Colonic mucosa (tissue), 4 donors: ENCODE results near the gene INTS3. TPM values are rescaled to one million over a fixed set of nuclear protein-coding genes. Genes with fewer than 3 reads are reported as not detected.

Source experiments
- DNase-seq: peaks from one replicate; pipeline ENCODE4 v3.0.0-alpha.2; 2020
- H3K27ac ChIP-seq: fragments of 200-600 bp; one replicate; pipeline ENCODE4 v1.8.0; 2021
- H3K27me3 ChIP-seq: fragments of 200-600 bp; one replicate; pipeline ENCODE4 v1.8.0; 2021
- H3K36me3 ChIP-seq: fragments of 200-600 bp; one replicate; pipeline ENCODE4 v1.8.0; 2021
- H3K4me1 ChIP-seq: fragments of 200-600 bp; one replicate; pipeline ENCODE4 v1.8.0; 2021; ENCODE audit warnings: mild to moderate bottlenecking
- H3K4me3 ChIP-seq: fragments of 200-600 bp; one replicate; pipeline ENCODE4 v1.8.0; 2021
- H3K9ac ChIP-seq, 2 donors: one replicate each; pipeline ENCODE4 v1.7.0; 2013; ENCODE audit warnings: control low read depth in 2 of 2, low read depth in 2 of 2, low read length in 2 of 2
- H3K9me3 ChIP-seq: fragments of 200-600 bp; one replicate; pipeline ENCODE4 v1.8.0; 2021
- intact Hi-C: fragments of 100-400 bp; cut with DNase I; formaldehyde crosslinking; loops from one replicate; pipeline ENCODE4 v1.14.1; 2022
- total RNA-seq, 2 donors: library from RNA; stranded (reverse); fragmentation: NEBNext Ultra II Directional in 1 of 2; extraction: Animal tissue kit (Norgen Biotek cat#: 25700) in 1 of 2; gene quantifications; one replicate each; pipeline ENCODE4 v1.2.1, GENCODE V29; 2021
- TF ChIP-seq, protein P1 (sequence below): fragments of 200-600 bp; IDR thresholded peaks from one replicate; pipeline ENCODE4 v1.8.0; 2022; ENCODE audit warnings: antibody characterized with exemption, mild to moderate bottlenecking
- donor health status: healthy.
- donor health status: DM: no; HTN: no; CAD: no.
- donor health status: DM: no; HTN: no; CAD: no.

The INTS3 gene
- total RNA-seq, 2 donors from 2014 or later = 25.5 to 53.1 TPM

DNA sequence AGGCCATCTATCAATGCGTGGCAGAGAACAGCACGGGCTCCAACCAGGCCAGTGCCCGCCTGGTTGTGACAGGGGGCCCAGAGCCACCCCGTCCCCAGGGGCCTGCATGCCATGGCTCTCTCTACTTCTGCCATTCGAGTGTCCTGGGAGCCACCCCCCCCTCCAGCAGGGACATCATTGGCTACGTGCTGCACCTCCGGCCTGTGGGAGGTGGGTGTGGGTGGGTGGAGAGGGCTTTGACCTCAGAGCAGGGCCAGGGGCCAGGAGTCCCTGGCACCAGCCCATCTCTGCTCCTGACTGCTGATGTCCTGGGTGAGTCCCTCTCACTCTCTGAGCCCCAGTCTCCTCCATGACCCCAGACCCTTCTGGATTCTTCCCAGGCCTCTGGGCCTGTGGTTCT is 72.7 kb downstream of the INTS3 start:
- Histone ChIP-seq H3K4me3 (no peak overlapping the region), H3K36me3 (no peaks in the 10 kb centered on the region), H3K9ac (no peak overlapping the region), H3K27ac (no peak overlapping the region), H3K9me3 (no peaks in the 10 kb centered on the region), H3K27me3 (no peaks in the 10 kb centered on the region), H3K4me1 (no peaks in the 10 kb centered on the region)
- no peak for DNase-seq
- intact Hi-C loops = no loop called here
- TF ChIP-seq, protein P1, sequence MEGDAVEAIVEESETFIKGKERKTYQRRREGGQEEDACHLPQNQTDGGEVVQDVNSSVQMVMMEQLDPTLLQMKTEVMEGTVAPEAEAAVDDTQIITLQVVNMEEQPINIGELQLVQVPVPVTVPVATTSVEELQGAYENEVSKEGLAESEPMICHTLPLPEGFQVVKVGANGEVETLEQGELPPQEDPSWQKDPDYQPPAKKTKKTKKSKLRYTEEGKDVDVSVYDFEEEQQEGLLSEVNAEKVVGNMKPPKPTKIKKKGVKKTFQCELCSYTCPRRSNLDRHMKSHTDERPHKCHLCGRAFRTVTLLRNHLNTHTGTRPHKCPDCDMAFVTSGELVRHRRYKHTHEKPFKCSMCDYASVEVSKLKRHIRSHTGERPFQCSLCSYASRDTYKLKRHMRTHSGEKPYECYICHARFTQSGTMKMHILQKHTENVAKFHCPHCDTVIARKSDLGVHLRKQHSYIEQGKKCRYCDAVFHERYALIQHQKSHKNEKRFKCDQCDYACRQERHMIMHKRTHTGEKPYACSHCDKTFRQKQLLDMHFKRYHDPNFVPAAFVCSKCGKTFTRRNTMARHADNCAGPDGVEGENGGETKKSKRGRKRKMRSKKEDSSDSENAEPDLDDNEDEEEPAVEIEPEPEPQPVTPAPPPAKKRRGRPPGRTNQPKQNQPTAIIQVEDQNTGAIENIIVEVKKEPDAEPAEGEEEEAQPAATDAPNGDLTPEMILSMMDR = no peak

DNA sequence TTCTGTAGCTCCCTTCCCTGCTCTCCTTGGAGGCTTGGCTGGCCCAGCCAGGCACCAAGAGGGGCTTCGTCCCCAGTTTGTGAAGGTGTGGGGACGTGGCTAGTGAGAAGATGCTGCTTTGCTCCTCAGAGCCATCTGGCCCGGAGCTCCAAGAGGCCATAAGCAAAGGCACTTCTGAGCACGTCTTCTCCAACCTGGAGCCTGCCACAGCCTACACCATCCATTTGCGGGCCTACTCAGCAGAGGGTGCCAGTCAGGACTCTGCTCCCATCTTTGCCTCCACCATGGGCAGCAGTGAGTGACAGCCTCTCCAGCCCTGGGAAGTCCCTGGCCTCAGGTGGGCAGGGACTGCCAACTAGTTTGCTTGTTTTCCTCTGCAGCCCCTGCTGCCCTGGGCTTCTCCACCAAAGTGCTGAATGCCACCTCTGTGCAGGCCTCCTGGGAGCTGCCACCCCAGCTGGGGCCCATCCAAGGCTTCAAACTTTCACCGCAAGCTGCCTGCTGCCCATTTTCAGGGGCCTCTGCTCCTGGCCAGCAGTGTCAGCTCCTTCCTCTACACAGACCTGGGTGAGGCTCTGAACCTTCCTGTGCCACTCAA is 73.3 kb downstream of the INTS3 start:
- H3K27me3 ChIP-seq = no peaks in the 10 kb centered on the region
- TF ChIP-seq, protein P1 = no peak
- intact Hi-C loops = no loop called here
- no peaks in the 10 kb centered on the region for H3K9me3 ChIP-seq
- no peak overlapping the region for H3K4me3 ChIP-seq
- no peaks in the 10 kb centered on the region for H3K36me3 ChIP-seq
- no peak for DNase-seq
- H3K9ac ChIP-seq = no peak overlapping the region
- H3K27ac ChIP-seq = no peak overlapping the region
- H3K4me1 ChIP-seq = no peaks in the 10 kb centered on the region

DNA sequence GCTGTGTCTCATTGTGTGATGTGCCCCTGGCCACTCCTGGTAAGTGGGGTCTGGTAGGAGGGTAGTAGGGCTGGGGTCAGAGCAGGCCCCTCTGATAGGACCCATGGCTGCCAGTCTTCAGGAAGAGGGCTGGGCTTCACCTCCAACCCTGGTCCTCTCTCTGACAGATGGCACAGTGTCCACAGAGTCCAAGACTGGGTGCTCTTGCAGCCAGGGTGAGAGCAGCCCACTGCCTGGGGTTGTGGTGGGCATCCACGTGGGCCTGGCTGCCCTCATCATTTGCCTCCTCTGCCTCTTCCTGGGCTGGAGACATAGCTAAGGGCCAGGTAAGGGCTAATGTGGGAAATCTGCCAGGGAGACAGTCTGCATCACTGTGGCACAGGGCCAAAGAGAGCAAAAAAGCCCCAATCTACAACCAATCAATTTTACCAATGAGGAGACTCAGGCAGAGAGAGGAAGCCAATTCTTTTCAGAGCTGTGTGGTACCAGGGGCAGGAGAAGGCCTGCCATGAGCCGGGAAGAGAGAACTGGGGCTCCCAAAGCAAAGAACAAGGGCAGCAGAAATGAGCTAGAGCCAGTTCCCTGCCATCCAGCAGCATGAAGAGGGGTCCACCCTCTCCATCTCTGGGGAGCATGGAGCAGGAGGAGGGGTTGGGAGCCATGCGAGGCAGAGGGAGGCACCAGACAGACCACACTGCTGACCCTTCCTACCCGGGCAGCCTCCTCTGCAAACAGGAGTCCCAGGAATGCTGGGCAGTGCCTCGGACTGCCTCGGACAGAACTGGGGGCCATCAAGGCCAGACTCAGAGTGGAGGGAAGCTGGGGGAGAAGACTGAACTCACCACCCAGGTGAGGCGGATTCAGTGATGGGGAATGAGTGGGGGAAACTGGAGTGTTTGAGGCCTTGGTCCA is 74.2 kb downstream of the INTS3 start:
- TF ChIP-seq, protein P1 = no peak
- Histone ChIP-seq H3K27me3 (no peaks in the 10 kb centered on the region), H3K36me3 (no peaks in the 10 kb centered on the region), H3K4me1 (no peaks in the 10 kb centered on the region), H3K27ac (no peak overlapping the region), H3K9me3 (no peaks in the 10 kb centered on the region), H3K4me3 (no peak overlapping the region), H3K9ac (no peak overlapping the region)
- no peak for DNase-seq
- intact Hi-C loops = no loop called here

DNA sequence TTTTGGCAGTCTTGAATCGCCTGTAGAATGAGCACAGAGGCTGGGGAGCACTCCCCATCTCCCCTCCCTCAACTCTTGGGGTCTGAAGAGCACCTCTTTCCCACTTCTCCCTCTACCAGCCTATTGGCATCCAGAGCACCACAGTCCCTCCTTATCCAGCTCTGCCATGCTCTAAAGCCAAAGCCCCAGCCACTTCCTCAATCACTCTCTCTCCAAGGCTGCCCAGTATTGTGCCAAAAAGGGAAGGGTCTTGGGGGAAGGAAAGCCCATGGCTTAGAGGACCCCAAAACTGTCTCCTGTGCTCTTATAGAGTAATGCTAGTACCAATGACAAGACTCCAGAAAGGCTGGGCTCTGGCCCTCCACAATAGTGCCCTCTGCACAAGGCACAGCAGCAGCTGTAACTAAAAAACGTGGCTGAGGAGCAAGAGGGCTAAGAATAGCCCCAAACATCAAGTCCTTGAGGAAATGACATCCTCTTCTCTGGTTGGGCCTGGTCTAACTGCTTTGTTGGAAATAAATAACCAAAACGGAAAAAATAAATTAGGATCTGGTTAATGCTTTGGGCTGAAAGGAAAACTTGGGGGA is 75.7 kb downstream of the INTS3 start:
- TF ChIP-seq, protein P1 = no peak
- H3K36me3 ChIP-seq = no peaks in the 10 kb centered on the region
- H3K27me3 ChIP-seq = no peaks in the 10 kb centered on the region
- intact Hi-C loops = no loop called here
- H3K4me1 ChIP-seq = no peaks in the 10 kb centered on the region
- H3K4me3 ChIP-seq = no peak overlapping the region
- no peak overlapping the region for H3K27ac ChIP-seq
- no peaks in the 10 kb centered on the region for H3K9me3 ChIP-seq
- no peak for DNase-seq
- no peak overlapping the region for H3K9ac ChIP-seq

DNA sequence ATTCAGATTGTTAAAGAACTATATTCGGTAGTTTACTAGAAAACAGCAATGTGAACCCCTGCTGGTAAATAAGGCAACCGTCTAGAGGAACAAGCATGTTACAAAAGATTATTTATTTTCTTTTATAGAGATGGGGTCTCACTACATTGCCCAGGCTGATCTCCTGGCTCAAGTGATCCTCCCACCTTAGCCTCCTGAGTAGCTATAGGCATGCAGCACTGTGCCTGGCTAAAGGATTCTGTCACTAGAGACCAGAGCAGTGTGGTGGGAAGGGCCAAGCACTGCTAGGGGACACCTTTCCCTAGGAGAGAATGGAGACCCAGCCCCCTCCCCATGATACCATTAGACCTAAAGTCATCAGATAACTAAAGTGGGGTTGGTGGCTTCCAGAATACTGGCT is 76.3 kb downstream of the INTS3 start:
- TF ChIP-seq, protein P1 = no peak
- no peaks in the 10 kb centered on the region for H3K9me3 ChIP-seq
- H3K9ac ChIP-seq = no peak overlapping the region
- H3K4me3 ChIP-seq = no peak overlapping the region
- intact Hi-C loops = no loop called here
- H3K36me3 ChIP-seq = no peaks in the 10 kb centered on the region
- H3K27ac ChIP-seq = no peak overlapping the region
- no peaks in the 10 kb centered on the region for H3K4me1 ChIP-seq
- no peak for DNase-seq
- H3K27me3 ChIP-seq = no peaks in the 10 kb centered on the region
